Suppressor macrophage (primary cell): ENCODE data around the gene TBC1D2B.

Source experiments
- DNase-seq, 4 experiments: peaks; one replicate each; pipeline ENCODE4 v3.0.0-alpha.2; 2020 to 2022

Gene TBC1D2B

GRCh38 chr15:78024519-78024870 lies 53.0 kb downstream of the TBC1D2B start:
- DNase-seq, result peak in 2 of 4 experiments; percentile 48 to 59

GRCh38 chr15:78023865-78024518 lies 53.5 kb downstream of the TBC1D2B start:
- DNase-seq, result no peak

- peak in 1 of 4 experiments; percentile 52 for DNase-seq
These were observed 54.3 kb downstream of the TBC1D2B start for GRCh38 chr15:78023081-78023665.

GRCh38 chr15:78021761-78022160 lies 55.8 kb downstream of the TBC1D2B start:
- DNase-seq, result no peak

GRCh38 chr15:78020007-78020406 lies 57.5 kb downstream of the TBC1D2B start:
- DNase-seq, result no peak

GRCh38 chr15:78018946-78019644 lies 58.4 kb downstream of the TBC1D2B start:
- peak; percentile 74 to 88 (median 87) for DNase-seq

- no peak for DNase-seq
These were observed 59.1 kb downstream of the TBC1D2B start for GRCh38 chr15:78018445-78018844.

GRCh38 chr15:78016860-78017259 lies 60.7 kb downstream of the TBC1D2B start:
- no peak for DNase-seq

- no peak for DNase-seq
These were observed 64.9 kb downstream of the TBC1D2B start for GRCh38 chr15:78012643-78013077.

- DNase-seq, result no peak
These were observed 67.4 kb downstream of the TBC1D2B start for GRCh38 chr15:78010067-78010466.

- DNase-seq, result no peak
These were observed 69.3 kb downstream of the TBC1D2B start for GRCh38 chr15:78007964-78008886.

GRCh38 chr15:78007211-78007931 lies 70.1 kb downstream of the TBC1D2B start:
- DNase-seq, result no peak

GRCh38 chr15:78006567-78007205 lies 70.8 kb downstream of the TBC1D2B start:
- no peak for DNase-seq

- no peak for DNase-seq
These were observed 72.4 kb downstream of the TBC1D2B start for GRCh38 chr15:78004919-78005634.

GRCh38 chr15:78004222-78004727 lies 73.2 kb downstream of the TBC1D2B start:
- DNase-seq, result no peak

- DNase-seq, result no peak
These were observed 73.9 kb downstream of the TBC1D2B start for GRCh38 chr15:78003539-78004008.

GRCh38 chr15:78002996-78003395 lies 74.5 kb downstream of the TBC1D2B start:
- DNase-seq, result no peak

- DNase-seq, result no peak
These were observed 75.9 kb downstream of the TBC1D2B start for GRCh38 chr15:78001656-78002055.

- no peak for DNase-seq
These were observed 76.6 kb downstream of the TBC1D2B start for GRCh38 chr15:78000927-78001249.

- DNase-seq, result peak; percentile 73 to 85 (median 83)
These were observed 77.2 kb downstream of the TBC1D2B start for GRCh38 chr15:78000091-78000926.
